HG02852 (cell line): ENCODE measurements around the gene CPNE6.

ENCODE experiments used
- ATAC-seq: cut with Tn5 transposase; IDR thresholded peaks from one replicate; pipeline ENCODE4 v1.9.1; 2021; ENCODE audit warnings: mild to moderate bottlenecking, moderate library complexity; ENCODE audit not compliant: unreplicated experiment

Gene CPNE6

GRCh38 chr14:24126939-24127338, 55.6 kb downstream of the CPNE6 start:
- ATAC-seq, result no peak

- ATAC-seq, result no peak
Measured at GRCh38 chr14:24127673-24128072, 56.3 kb downstream of the CPNE6 start.
